Activated T-cell treated with anti-CD3 and anti-CD28 coated beads, Interleukin-2, amount 50 U/mL, for 1 hour (primary cell): ENCODE data around the gene PTGIS.

Experiments used
- DNase-seq: peaks from one replicate; pipeline ENCODE4 v3.0.0-alpha.2; 2020

Gene PTGIS

GRCh38 chr20:49595346-49595745, 27.4 kb upstream of the PTGIS start:
- no peak for DNase-seq

- no peak for DNase-seq
Measured at GRCh38 chr20:49594931-49595315, 27.0 kb upstream of the PTGIS start.

DNA sequence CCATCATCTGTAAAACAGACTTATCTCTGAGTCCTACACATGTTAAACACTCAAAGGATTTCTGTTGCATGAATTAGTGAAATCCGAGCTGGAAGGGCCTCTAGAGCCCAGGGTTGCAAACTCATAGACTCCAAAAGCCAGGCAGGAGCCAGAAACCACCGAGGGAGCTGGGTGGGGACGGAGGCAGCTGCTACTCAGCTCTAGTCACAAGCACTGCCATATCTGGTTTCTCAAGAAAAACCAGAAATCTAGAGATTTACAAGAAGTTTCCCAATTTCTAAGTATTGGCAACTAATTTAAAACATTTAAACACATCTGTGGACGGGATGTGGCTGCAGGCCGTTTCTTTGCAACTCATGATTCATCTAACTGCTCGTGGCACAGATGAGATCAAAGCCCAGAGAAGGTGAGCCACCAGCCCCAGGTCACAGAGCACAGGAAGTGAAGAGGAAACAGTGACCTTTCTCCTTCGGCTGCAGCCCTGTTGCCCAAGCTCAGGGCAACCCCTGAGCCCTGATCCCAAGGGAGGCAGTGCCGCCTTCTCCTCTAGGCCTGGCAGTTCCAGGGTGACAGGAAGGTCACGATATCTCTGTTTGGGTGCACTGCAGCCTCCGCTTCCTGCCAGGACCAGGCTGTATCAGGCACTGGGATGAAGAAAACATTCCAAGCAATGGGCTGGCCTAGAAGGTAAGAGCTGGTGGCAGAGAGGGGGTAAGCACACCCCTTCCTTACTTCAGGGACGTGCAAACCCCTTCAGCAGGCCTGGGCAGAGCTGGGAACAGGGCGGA, 26.4 kb upstream of the PTGIS start:
- peak; percentile 30 for DNase-seq

- no peak for DNase-seq
Measured at GRCh38 chr20:49593466-49594142, 25.7 kb upstream of the PTGIS start.

DNA sequence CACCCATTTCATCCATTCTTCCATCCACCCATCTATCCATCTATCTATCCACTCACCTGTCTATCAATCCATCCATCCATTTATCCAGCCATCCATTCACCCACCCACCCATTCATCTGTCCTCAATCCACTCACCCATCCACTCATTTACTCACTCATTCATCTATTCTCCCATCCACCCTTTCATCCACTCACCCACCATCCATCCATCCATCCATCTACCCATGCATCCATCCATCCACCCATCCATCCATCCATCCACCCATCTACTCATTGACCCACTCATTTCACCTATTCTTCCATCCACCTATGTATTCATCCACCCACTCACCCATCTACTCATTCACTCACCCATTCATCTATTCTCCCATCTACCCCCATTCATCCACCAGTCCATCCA, 24.2 kb upstream of the PTGIS start:
- no peak for DNase-seq

GRCh38 chr20:49591217-49591865, 23.4 kb upstream of the PTGIS start:
- no peak for DNase-seq

DNA sequence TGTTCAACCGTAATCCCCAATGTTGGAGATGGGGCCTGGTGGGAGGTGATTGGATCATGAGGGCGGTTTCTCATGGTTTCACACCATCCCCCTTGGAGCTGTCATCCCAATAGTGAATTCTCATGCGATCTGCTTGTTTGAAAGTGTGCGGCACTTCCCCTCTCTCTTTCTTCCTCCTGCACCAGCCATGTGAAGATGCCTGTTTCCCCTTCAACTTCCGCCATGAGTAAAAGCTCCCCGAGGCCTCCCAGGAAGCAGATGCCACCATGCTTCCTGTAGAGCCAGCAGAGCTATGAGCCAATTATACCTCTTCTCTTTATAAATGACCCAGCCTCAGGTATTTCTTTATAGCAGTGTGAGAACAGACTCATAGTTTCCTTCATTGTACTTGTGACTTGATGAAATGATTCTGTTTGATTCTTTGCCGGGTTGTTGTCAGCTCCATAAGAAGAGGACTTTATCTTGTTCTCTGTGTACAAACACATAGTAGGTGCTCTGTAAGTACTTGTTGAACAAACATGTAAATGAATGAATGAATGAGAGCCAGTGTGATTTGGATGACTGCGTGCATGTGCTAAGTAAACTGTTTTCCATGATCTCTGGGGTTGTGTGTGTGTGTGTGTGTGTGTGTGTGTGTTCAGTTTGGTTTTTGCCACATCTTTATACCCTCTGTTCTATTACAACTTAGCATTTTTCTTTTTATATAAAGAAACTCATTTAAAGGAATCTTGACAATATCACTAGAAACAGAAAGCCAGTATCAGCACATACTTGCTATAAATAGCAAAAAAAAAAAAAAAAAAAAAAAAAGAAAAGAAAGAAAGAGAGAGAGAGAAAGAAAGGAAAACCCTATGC, 22.5 kb upstream of the PTGIS start:
- no peak for DNase-seq

GRCh38 chr20:49589747-49590146, 21.8 kb upstream of the PTGIS start:
- DNase-seq: no peak

- no peak for DNase-seq
Measured at GRCh38 chr20:49587111-49587570, 19.2 kb upstream of the PTGIS start.

GRCh38 chr20:49585585-49586245, 17.8 kb upstream of the PTGIS start:
- no peak for DNase-seq

- DNase-seq: no peak
Measured at GRCh38 chr20:49584418-49585382, 16.8 kb upstream of the PTGIS start.

GRCh38 chr20:49583669-49584417, 15.9 kb upstream of the PTGIS start:
- no peak for DNase-seq

DNA sequence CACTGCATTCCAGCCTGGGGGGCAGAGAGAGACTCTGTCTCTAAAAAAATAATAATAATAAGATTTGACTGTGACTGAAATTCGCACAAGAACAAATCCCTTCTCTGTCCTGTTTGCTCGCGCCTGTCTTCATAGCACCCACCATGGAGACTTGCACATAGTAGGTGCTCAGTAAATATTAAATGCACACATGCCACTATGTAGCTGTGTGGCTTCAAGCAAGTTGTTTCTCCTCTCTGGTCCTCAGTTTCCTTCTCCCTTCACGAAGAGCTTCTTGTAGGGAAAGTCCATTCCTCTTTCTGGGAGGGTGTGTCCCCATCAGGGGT, 15.4 kb upstream of the PTGIS start:
- DNase-seq: no peak

GRCh38 chr20:49582413-49583334, 14.7 kb upstream of the PTGIS start:
- no peak for DNase-seq

GRCh38 chr20:49581482-49581881, 13.5 kb upstream of the PTGIS start:
- no peak for DNase-seq

- no peak for DNase-seq
Measured at GRCh38 chr20:49580813-49581174, 12.9 kb upstream of the PTGIS start.

DNA sequence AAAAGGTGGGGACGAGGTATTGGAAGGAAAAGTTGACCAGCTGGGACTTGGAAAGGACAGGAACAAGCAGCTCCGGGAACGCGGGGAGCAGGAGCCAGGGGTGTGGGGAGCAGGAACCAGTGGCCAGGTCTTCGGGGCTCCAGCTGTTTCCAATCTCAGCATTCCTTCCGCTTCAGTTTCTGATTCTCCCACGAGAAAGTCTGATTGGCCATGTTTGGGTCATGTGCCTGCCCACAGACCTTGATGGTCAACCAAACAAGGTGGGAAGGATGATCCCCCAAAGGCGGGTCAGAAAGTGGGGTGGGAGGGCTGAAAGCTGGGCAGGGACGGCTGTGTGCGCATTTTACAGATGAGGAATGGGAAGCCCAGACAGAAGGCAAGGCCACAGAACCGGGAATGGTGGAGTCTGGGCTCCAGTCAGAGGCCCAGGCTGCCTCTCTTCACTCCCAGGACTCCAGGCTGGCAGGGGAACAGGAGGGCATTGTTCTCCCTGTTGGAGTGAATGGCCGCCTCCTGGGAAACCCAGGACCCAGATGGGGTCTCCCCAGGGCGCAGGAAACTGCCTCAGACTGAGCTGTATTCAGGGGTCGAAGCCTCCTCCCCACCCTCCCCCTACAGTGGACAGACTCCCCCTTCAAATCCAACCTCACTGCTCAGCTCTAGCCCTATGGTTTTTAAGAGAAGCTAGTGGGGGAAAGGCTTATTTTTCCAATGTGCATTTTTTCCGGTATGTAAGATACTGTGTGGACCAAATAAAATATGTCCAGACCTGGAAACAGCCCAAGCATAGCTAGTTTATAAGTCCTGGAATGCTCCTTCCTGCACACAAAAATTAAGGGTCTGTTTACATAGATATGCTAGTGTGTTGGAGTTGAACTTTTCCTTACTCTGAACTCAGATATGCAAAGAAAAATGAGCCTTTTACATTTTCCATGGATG, 12.2 kb upstream of the PTGIS start:
- DNase-seq: no peak

GRCh38 chr20:49579195-49579594, 11.3 kb upstream of the PTGIS start:
- no peak for DNase-seq
